HEK293 (cell line): ENCODE data around the gene CELSR3.

Source experiments
- CTCF ChIA-PET: fragments of 350-600 bp; formaldehyde crosslinking; extraction: SDS; loops from one replicate; lab custom pipeline; 2021; ENCODE audit warnings: antibody characterized with exemption; lab: Yijun Ruan, JAX
- POLR2A ChIA-PET: fragments of 300-600 bp; formaldehyde crosslinking; extraction: SDS; loops from one replicate; lab custom pipeline; 2020; ENCODE audit warnings: antibody characterized with exemption, inconsistent platforms; lab: Yijun Ruan, JAX
- H3K27ac ChIP-seq: fragments of 200-500 bp; sonication (Bioruptor generic); 2 replicates; pipeline ENCODE4 v1.5.1; 2014; ENCODE audit warnings: low read depth, low read length, control low read depth, inconsistent platforms; ENCODE audit errors: extremely low read depth
- H3K36me3 ChIP-seq, 2 experiments: fragments of 200-500 bp in 1 of 2; sonication (Bioruptor generic) in 1 of 2; 1 replicate in 1 of 2; 2 replicates in 1 of 2; pipeline ENCODE4 v1.5.1; 2014 to 2017; ENCODE audit warnings: inconsistent platforms in 2 of 2, low read length in 2 of 2; ENCODE audit not compliant: control insufficient read depth in 2 of 2, insufficient read depth in 1 of 2
- H3K4me1 ChIP-seq: fragments of 200-500 bp; sonication (Bioruptor generic); 2 replicates; pipeline ENCODE4 v1.5.1; 2014; ENCODE audit warnings: mild to moderate bottlenecking, low read length, inconsistent platforms; ENCODE audit not compliant: control insufficient read depth, insufficient read depth
- H3K4me3 ChIP-seq: 2 replicates; pipeline ENCODE4 v1.5.1; 2011; ENCODE audit warnings: low read depth, mild to moderate bottlenecking, control low read depth, low read length, moderate library complexity
- H3K9me3 ChIP-seq: fragments of 200-500 bp; sonication (Bioruptor generic); 2 replicates; pipeline ENCODE4 v1.5.1; 2014; ENCODE audit warnings: low read depth, low read length, inconsistent platforms; ENCODE audit not compliant: control insufficient read depth, insufficient read depth
- BCL11B ChIP-seq: fragments of 450-650 bp; formaldehyde crosslinking; IDR thresholded peaks from 2 replicates; pipeline ENCODE4 v1.5.1; 2016; ENCODE audit warnings: low read depth, missing biosample characterization, missing genetic modification characterization
- REPIN1 ChIP-seq: fragments of 450-650 bp; formaldehyde crosslinking; IDR thresholded peaks from 2 replicates; pipeline ENCODE4 v1.5.1; 2017; ENCODE audit warnings: missing biosample characterization, missing genetic modification characterization, low read depth
- SETDB1 ChIP-seq: IDR thresholded peaks from one replicate; pipeline ENCODE4 v1.6.1; 2017; ENCODE audit warnings: mild to moderate bottlenecking, low read length, moderate library complexity, mixed read lengths; ENCODE audit not compliant: insufficient read length
- SP7 ChIP-seq: fragments of 450-650 bp; formaldehyde crosslinking; IDR thresholded peaks from 2 replicates; pipeline ENCODE4 v1.5.1; 2016; ENCODE audit warnings: missing biosample characterization, missing genetic modification characterization
- YY2 ChIP-seq: fragments of 450-650 bp; formaldehyde crosslinking; IDR thresholded peaks from 2 replicates; pipeline ENCODE4 v1.5.1; 2016; ENCODE audit warnings: missing biosample characterization, missing genetic modification characterization
- ZBTB26 ChIP-seq: fragments of 450-650 bp; formaldehyde crosslinking; optimal IDR thresholded peaks from 2 replicates; pipeline ENCODE3; 2016; ENCODE audit warnings: missing biosample characterization, mild to moderate bottlenecking, missing genetic modification characterization
- ZNF133 ChIP-seq: fragments of 450-650 bp; formaldehyde crosslinking; IDR thresholded peaks from 2 replicates; pipeline ENCODE4 v1.5.1; 2016; ENCODE audit warnings: missing biosample characterization, missing genetic modification characterization
- ZNF157 ChIP-seq: fragments of 450-650 bp; formaldehyde crosslinking; IDR thresholded peaks from 2 replicates; pipeline ENCODE4 v1.5.1; 2016; ENCODE audit warnings: missing biosample characterization, missing genetic modification characterization
- ZNF174 ChIP-seq: fragments of 450-650 bp; formaldehyde crosslinking; IDR thresholded peaks from 2 replicates; pipeline ENCODE4 v1.5.0; 2017; ENCODE audit warnings: missing biosample characterization, mild to moderate bottlenecking, missing genetic modification characterization
- ZNF354C ChIP-seq: fragments of 450-650 bp; formaldehyde crosslinking; IDR thresholded peaks from 2 replicates; pipeline ENCODE4 v1.5.1; 2016; ENCODE audit warnings: missing biosample characterization, missing genetic modification characterization, low read depth, borderline replicate concordance
- ZNF488 ChIP-seq: fragments of 450-650 bp; formaldehyde crosslinking; IDR thresholded peaks from 2 replicates; pipeline ENCODE4 v1.5.1; 2016; ENCODE audit warnings: missing biosample characterization, missing genetic modification characterization
- ZNF518A ChIP-seq: fragments of 450-650 bp; formaldehyde crosslinking; conservative IDR thresholded peaks from 2 replicates; pipeline ENCODE4 v1.5.1; 2016; ENCODE audit warnings: low read depth, missing biosample characterization, missing genetic modification characterization
- ZNF580 ChIP-seq: fragments of 450-650 bp; formaldehyde crosslinking; IDR thresholded peaks from 2 replicates; pipeline ENCODE4 v1.5.1; 2016; ENCODE audit warnings: missing biosample characterization, missing genetic modification characterization
- ZNF600 ChIP-seq: fragments of 450-650 bp; formaldehyde crosslinking; IDR thresholded peaks from 2 replicates; pipeline ENCODE4 v1.5.1; 2016; ENCODE audit warnings: missing biosample characterization, missing genetic modification characterization
- ZNF645 ChIP-seq: fragments of 450-650 bp; formaldehyde crosslinking; IDR thresholded peaks from 2 replicates; pipeline ENCODE4; 2016; ENCODE audit warnings: missing biosample characterization, missing genetic modification characterization
- ZNF791 ChIP-seq: fragments of 450-650 bp; formaldehyde crosslinking; IDR thresholded peaks from 2 replicates; pipeline ENCODE4 v1.5.1; 2016; ENCODE audit warnings: missing biosample characterization, missing genetic modification characterization
- ZSCAN16 ChIP-seq: fragments of 450-650 bp; formaldehyde crosslinking; IDR thresholded peaks from 2 replicates; pipeline ENCODE4 v1.5.1; 2016; ENCODE audit warnings: missing biosample characterization, missing genetic modification characterization
- ZSCAN4 ChIP-seq: fragments of 450-650 bp; formaldehyde crosslinking; IDR thresholded peaks from 2 replicates; pipeline ENCODE4 v1.5.1; 2017; ENCODE audit warnings: missing biosample characterization, missing genetic modification characterization
- ZSCAN5A ChIP-seq: fragments of 450-650 bp; formaldehyde crosslinking; IDR thresholded peaks from 2 replicates; pipeline ENCODE4 v1.5.1; 2016; ENCODE audit warnings: missing biosample characterization, missing genetic modification characterization

Gene CELSR3

GRCh38 chr3:48711727-48712126 is 49.0 kb upstream of the CELSR3 start (continued):
- TF ChIP-seq ZNF645: no peak
- TF ChIP-seq SETDB1: no peak
- no peak for TF ChIP-seq REPIN1
- TF ChIP-seq ZNF791 (tag by site-specific recombination): no peak
- TF ChIP-seq ZBTB26 (tag by site-specific recombination): no peak
- no peak for TF ChIP-seq ZSCAN5A
- TF ChIP-seq, all 188 proteins: peak for 7

GRCh38 chr3:48709051-48709461 is 46.4 kb upstream of the CELSR3 start:
- TF ChIP-seq SP7: peak; percentile 43; the same call in 1 of the 2 replicates
- no peak for TF ChIP-seq ZNF580 (tag by site-specific recombination)
- POLR2A ChIA-PET: no interaction called here
- H3K36me3 ChIP-seq: peaks cover 17 to 75% of the 10 kb centered on the region in 2 experiments; a peak in 2 of 3 replicates
- no peaks in the 10 kb centered on the region for H3K4me1 ChIP-seq
- H3K27ac ChIP-seq: peak overlapping the region; percentile 45; the same call in 1 of the 2 replicates
- CTCF ChIA-PET: no interaction called here
- H3K4me3 ChIP-seq: no peak overlapping the region
- no peaks in the 10 kb centered on the region for H3K9me3 ChIP-seq

- peaks cover 16 to 71% of the 10 kb centered on the region in 2 experiments; a peak in 2 of 3 replicates for H3K36me3 ChIP-seq
- ChIA-PET POLR2A (interaction anchor here (0.6 kb wide), 1 partner anchor 9 kb away, joined by 3 read pairs; no protein-coding TSS in a partner anchor), CTCF (no interaction called here)
- no peak overlapping the region for H3K4me3 ChIP-seq
- H3K4me1 ChIP-seq: no peaks in the 10 kb centered on the region
- H3K27ac ChIP-seq: 0 out of 2 replicates have a peak overlapping the region, but pooled peaks have one; percentile 45
- no peaks in the 10 kb centered on the region for H3K9me3 ChIP-seq
- TF ChIP-seq ZNF600 (no peak), BCL11B (tag by site-specific recombination) (no peak), ZNF488 (tag by site-specific recombination) (no peak), ZSCAN4 (no peak), ZSCAN16 (no peak), ZNF354C (tag by site-specific recombination) (no peak), YY2 (tag by site-specific recombination) (no peak), ZNF133 (tag by site-specific recombination) (no peak), ZNF518A (no peak), ZNF157 (tag by site-specific recombination) (no peak), ZNF174 (no peak)
Observed at GRCh38 chr3:48708481-48708889, 45.8 kb upstream of the CELSR3 start.
